Activated CD4-positive, alpha-beta T cell treated with anti-CD3 and anti-CD28 coated beads for 4 hours (primary cell): ENCODE measurements around the gene KRTAP4-5.
"Not testable (repeated sequence)": the region's sequence is repeated elsewhere in the genome, so short reads cannot be mapped to it uniquely, and the experiment has no call there.

Experiments used
- DNase-seq, 2 donors: peaks; one replicate each; pipeline ENCODE4 v3.0.0-alpha.2; 2020

The KRTAP4-5 gene

DNA sequence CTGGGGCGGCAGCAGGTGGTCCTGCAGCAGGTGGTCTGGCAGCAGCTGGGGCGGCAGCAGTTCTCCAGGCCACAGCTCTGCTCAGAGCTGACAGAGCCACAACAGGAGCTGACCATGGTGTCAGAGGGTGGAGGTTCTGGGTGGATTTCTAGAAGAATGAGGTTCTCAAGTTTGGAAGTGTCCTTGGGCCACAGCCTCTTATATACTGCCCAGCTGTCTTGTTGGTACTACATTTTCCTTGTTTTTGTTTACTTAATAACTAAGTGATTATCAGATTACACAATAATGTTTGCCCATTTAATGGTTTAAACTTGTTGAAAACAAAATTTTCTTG is at the start of gene KRTAP4-5:
KRTAP4-5 (minus strand) TSS at position 174 of the 334 bp plus-strand sequence; CDS start at position 116, 58 bp downstream.
- no peak for DNase-seq

DNA sequence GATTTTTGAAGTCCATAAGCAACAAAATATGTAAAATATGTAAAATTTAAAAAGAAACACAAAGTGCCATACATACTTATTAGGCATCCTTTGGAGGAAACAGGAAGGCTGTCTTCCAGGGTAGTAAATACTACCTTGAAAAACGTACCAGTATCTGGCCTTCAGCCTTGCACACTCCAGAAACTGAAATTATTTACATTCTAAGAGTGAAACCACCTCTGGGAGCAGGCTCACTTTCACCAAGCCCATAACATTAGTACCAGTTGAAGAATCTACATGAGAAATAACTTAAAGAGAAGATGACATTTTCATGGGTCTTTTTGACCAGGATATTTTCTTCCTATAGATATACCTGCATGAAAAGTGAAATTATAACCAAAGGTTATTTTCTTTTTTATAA is 46.4 kb upstream of the KRTAP4-5 start:
- no peak for DNase-seq

DNA sequence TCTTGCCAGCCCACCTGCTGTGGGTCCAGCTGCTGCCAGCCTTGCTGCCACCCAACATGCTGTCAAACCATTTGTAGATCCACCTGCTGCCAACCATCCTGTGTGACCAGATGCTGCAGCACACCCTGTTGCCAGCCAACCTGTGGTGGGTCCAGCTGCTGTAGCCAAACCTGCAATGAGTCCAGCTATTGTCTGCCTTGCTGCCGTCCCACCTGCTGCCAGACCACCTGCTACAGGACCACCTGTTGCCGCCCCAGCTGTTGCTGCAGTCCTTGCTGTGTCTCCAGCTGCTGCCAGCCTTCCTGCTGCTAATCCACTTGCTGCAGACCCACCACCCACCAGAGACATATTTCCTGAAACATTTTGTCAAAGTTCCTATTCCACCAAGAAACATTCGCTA is 40.7 kb upstream of the KRTAP4-5 start:
- DNase-seq: no peak

DNA sequence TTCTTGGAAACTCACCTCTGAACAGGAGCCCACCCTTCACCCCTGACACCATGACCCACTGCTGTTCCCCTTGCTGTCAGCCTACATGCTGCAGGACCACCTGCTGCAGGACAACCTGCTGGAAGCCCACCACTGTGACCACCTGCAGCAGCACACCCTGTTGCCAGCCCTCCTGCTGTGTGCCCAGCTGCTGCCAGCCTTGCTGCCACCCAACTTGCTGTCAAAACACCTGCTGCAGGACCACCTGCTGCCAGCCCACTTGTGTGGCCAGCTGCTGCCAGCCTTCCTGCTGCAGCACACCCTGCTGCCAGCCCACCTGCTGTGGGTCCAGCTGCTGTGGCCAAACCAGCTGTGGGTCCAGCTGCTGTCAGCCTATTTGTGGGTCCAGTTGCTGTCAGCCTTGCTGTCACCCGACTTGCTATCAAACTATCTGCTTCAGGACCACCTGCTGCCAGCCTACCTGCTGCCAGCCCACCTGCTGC is 40.3 kb upstream of the KRTAP4-5 start, which contains the start of gene KRTAP9-1:
KRTAP9-1 (plus strand) TSS at position 51 of the 482 bp plus-strand sequence; CDS start at position 51, 0 bp downstream.
- not testable (repeated sequence) for DNase-seq

DNA sequence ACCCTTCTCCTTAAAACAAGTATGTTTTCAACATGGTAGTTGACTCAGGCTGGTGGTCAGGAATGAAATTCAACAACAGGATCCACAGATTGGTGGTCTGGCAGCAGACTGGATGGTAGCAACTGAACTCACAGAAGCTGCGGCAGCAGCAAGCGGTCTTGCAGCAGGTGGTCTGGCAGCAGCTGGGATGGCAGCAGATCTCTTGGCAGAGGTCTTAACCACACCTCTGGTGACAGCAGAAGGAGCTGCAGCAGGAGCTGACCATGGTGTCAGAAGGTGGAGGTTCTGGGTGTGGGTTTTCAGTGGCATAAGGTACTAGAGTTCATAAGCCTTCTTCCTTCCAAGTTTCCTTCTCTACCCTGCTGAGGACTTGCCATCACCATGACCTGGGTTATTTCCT is 37.2 kb upstream of the KRTAP4-5 start:
- no peak for DNase-seq

DNA sequence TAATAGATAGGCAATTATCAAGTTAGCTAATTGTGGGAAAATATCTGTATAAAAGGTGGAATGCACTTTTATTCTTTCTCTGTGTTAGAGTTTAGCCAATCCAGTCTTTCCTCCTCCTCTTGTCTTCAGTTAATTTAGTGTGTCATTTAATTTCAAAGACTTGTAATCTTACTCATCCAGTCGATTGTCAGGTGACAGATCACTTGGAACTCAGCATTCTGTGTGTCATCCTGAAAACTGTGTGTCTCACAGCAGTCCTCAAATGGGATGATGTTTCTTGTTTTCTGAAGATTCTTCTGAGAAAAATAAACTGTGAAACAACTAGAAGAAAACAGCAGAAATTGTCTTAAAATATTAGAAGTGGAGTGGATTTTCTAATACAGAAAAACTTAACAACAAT is 35.4 kb upstream of the KRTAP4-5 start:
- DNase-seq: no peak

DNA sequence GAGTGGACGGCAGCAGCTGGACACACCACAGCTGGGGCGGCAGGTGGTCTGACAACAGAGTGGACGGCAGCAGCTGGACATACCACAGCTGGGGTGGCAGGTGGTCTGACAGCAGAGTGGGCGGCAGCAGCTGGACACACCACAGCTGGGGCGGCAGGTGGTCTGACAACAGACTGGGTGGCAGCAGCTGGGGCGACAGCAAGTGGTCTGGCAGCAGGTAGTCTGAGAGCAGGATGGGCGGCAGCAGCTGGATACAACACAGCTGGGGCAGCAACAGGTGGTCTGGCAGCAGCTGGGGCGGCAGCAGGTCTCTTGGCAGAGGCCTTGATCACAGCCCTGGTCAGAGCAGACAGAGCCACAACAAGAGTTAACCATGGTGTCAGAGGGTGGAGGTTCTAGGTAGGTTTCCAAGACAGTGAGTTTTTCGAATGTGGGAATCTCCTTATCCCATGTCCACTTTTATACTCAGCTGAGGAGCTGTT is 34.9 kb upstream of the KRTAP4-5 start, which contains the start of gene KRTAP4-1:
KRTAP4-1 (minus strand) TSS at position 432 of the 482 bp plus-strand sequence; CDS start at position 375, 57 bp downstream.
- DNase-seq: no peak

DNA sequence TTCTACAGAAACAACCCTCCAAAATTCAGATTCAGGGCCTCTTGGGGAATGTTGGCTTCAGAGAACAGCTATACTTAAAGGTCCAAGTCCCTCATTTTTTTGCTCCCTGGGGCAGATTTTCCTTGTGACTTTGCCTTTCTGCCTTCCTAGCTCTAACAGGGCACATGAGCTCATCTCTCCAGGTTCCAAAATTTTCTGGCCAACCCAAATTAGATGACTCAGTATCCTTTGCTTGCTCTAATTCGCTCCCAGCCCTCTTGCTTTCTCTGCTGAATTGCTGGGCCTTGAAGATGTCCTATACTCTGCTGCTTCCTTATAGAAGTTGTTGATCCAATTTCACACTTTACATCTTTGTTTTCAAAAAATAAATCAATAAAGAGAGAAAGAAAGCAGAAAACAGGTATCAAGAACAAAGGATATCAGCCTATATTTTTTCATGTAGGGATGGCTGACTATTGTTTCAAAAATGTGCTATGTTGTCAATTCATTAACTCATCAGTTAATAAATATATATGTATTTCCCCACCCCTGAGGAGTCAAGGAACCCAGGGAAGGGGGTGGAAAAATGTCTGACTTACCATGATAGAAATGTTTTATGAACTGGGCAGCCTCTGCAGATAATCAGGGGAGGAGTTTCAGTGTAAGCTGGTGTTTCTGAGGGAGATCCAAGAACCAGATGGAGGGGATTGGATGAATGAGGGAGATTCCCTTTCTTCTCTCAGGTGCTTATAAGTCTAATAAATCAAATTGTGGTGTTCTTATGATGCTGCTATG is 29.4 kb upstream of the KRTAP4-5 start:
- DNase-seq: no peak

DNA sequence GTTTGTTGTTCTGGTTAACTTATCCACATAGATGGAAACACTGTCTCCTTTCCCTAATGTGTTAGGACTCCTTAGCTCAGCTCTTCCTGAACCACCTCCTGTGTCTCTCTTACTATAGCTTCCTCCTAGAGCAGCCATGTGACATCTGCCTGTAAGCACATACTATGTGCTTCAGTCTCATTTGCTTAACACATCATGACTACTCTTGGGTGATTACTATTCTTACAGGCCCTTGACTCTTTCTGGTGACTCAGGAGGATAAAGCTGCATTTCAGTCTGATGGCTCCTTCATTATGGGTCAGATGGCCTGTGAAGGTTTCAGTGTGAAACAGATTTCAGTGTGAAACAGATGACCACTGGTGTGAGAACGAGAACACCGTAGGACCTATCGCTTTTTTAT is 28.7 kb upstream of the KRTAP4-5 start:
- no peak for DNase-seq

DNA sequence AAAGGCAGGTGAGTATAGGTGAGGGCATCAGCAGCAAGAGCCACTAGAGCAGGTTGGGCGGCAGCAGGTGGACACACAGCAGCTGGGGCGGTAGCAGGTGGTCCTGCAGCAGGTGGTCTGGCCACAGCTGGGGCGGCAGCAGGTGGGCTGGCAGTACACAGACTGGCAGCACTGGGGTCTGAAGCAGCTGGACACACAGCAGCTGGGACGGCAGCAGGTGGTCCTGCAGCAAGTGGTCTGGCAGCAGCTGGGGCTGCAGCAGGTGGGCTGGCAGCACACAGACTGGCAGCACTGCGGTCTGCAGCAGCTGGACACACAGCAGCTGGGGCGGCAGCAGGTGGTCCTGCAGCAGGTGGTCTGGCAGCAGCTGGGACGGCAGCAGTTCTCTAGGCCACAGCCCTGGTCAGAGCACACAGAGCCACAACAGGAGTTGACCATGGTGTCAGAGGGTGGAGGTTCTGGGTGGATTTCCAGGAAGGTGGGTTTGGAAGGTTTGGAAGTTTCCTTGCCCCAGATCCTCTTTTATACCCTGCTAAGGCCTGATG is 28.2 kb upstream of the KRTAP4-5 start, which contains the start of gene KRTAP4-2:
KRTAP4-2 (minus strand) TSS at position 495 of the 545 bp plus-strand sequence; CDS start at position 438, 57 bp downstream.
- DNase-seq: no peak

DNA sequence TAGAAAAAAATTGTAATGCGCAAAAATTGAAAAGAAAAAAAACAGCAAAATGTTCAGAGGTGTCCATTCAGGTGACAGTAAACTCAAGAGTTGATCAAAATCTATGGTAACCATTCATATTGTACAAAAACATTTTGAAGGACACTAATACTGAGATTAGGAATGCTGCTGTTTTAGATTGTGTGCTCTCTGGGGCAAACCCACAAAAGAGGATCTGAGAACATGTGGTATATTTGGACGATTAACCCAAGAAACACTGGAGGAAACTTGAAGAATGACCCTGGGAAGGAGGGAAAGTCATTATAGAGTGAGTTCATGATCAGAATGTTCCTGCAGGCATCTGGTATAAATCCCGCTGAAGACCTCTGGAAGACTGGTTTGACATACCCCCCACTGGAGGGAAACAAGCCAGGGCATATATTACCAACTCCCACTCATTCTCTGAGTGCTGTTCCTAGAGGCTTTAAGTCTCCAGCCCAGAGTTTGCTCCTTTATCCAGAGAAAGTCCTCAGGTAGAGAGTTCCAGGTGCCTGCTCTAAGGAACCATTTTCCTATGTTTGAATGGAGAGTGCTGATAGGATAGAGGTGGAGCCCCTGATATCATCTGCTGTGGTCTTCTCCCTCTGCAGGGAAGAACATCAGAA is 27.2 kb upstream of the KRTAP4-5 start:
- no peak for DNase-seq

DNA sequence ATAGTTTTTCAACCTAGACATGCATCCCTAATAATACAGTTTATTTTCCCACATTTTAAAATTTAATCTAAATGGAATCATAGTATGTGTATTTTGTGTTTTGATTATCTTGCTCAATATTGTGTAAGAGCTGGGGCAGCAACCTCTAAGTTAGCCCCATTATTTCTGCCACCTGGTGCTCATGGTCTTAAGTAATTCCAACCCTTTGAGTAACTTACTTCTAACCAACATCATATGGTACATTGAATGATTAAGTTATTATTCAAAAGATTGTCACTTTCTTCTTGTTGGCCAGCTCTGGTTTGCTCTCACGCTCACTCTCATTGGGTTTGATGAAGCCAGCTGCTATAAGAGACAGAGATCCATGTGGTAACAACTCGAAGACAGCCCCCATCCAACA is 22.3 kb upstream of the KRTAP4-5 start:
- no peak for DNase-seq

DNA sequence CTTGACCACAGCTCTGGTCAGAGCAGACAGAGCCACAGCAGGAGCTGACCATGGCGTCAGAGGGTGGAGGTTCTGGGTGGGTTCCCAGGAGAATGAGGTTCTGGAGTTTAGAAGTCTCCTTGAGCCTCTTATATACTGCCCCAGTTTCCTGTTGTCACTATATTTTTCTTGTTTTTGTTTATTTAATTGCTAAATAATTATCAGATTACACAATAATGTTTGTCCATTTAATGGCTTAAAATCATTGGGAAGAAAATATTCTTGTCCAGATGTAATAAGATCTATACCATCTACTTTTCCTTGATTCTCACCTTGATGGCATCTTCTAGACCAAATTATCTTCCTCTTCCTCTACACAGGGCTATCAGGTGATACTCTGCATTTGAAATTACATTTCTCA is 18.5 kb upstream of the KRTAP4-5 start, which contains the start of gene KRTAP4-3:
KRTAP4-3 (minus strand) TSS at position 101 of the 400 bp plus-strand sequence; CDS start at position 52, 49 bp downstream.
- no peak for DNase-seq

DNA sequence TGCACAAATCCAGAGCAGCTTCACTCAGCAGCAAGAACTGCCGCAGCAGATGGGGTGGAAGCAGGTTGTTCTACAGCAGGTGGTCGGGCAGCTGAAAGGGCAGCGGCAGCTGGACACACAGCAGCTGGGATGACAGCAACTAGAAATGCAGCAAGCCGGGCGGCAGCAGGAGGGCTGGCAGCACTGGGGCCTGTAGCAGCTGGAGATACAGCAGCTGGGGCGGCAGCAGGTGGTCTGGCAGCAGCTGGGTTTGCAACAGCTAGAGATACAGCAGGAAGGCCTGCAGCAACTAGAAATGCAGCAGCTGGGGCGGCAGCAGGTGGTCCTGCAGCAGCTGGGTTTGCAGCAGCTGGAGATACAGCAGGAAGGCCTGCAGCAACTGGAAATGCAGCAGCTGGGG is 17.9 kb upstream of the KRTAP4-5 start:
- no peak for DNase-seq

DNA sequence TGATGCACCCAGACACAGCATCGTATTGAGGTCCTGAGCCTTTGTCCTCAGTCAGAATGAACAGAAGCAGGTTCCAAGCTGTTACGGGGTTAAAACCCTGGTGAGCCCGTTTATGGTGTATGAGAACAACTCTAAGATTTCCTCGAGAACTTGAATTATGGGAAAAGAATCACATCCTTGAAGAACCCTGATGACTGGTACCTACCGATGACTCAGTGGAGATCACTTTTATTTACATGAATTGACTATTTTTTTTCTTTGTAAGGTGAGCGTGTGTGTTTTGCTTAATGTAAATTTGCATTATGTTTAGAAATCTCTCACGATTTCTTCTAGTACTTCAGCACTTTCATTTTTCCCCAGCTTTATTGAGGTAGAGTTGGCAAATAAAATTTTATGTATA is 14.2 kb upstream of the KRTAP4-5 start:
- no peak for DNase-seq

DNA sequence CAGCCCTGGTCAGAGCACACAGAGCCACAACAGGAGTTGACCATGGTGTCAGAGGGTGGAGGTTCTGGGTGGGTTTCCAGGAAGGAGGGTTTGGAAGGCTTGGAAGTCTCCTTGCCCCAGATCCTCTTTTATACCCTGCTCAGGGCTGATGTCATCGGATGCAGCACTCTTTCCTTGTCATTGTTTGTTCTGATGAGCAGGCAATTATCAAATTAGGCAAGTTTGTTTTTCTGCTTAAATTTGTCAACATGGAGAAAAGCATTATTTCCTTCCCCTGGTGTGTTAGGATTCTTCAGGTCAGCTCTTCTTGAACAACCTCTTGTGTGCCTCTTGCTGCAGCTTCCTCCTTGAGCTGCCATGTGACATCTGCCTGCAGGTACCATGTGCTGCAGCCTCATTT is 11.0 kb upstream of the KRTAP4-5 start, which contains the start of gene KRTAP4-4:
KRTAP4-4 (minus strand) TSS at position 101 of the 400 bp plus-strand sequence; CDS start at position 44, 57 bp downstream.
- DNase-seq: no peak

DNA sequence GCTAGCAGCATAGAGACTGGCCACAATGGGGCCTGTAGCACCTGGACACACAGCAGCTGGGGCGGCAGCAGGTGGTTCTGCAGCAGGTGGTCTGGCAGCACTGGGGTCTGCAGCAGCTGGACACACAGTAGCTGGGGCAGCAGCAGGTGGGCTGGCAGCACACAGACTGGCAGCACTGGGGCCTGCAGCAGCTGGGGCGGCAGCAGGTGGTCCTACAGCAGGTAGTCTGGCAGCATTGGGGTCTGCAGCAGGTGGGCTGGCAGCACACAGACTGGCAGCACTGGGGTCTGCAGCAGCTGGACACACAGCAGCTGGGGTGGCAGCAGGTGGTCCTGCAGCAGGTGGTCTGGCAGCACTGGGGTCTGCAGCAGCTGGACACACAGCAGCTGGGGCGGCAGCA is 10.6 kb upstream of the KRTAP4-5 start:
- not testable (repeated sequence) for DNase-seq

DNA sequence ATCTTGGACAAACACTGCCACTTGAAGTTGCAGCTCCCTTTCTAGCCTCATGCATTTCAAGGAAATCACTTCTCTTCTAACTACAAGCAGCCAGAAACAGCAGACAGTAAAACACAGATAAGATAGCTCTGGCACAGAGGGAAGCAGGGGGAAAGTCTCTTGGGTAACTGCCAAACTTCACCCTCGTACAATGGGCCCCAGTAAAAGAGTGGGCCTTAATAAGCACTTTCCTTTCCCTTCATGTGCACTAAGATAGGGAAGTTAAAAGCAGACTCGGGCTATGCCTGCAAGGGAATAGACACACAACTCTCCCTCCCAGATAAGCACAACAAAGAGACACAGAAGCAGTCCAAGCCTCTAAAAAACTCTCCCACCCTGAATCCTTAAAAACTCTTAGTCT is 4.2 kb upstream of the KRTAP4-5 start:
- no peak for DNase-seq

DNA sequence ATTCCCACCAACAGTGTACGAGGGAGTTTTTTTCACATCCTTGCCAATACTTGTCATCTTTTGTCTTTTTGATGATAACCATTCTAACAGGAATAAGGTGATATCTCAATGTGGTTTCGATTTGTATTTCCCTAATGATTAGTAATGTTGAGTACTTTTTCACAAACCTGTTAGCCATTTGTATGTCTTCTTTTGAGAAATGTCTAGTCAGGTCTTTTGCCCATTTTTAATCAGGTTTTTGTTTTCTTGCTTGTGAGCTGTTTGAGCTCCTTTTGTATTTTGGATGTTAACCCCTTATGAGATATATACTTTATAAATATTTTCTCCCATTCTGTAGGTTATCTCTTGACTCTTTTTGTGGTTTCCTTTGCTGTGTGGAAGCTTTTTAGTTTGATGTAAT is 1.9 kb upstream of the KRTAP4-5 start:
- no peak for DNase-seq

DNA sequence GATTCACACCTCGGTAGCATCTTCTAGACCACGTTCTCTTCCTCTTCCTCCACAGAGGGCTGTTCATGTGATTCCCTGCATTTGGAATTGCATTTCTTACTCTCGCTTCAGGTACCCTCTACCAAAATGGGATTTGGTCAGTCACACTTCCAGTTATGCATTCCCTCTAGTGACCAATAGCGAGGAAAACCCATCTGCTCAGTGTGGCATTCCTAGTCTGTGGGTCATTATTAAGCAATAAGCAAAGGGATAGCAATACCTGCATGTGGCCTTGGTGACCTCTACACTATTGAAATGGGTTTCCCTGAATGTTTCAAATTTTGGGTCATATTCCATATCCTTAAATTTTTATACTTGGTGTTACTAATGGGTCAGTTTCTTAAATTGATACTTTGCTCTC is 401 bp upstream of the KRTAP4-5 start:
- DNase-seq: no peak

DNA sequence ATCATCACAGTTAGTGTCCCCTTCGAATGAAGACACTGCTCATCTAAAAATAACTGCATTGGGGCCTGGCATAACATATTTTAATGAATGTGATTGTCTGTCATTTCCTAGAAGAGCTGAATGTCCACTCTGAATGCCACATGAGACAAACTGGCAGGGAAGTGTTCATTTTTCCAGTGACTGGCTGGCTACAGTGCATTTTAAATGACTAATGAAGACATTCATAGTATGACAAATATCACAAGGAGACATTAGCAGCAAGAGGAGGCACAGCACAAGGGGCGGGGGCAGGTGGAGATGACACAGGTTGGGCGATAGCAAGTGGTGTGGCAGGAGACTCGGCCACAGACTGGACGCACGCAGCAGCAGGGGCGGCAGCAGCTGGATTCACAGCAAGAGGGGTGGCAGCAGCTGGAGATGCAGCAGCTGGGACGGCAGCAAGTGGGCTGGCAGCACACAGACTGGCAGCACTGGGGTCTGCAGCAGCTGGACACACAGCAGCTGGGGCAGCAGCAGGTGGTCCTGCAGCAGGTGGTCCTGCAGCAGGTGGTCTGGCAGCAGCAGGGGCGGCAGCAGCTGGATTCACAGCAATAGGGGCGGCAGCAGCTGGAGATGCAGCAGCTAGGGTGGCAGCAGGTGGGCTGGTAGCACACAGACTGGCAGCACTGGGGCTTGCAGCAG is 514 bp downstream of the KRTAP4-5 start:
- not testable (repeated sequence) for DNase-seq

DNA sequence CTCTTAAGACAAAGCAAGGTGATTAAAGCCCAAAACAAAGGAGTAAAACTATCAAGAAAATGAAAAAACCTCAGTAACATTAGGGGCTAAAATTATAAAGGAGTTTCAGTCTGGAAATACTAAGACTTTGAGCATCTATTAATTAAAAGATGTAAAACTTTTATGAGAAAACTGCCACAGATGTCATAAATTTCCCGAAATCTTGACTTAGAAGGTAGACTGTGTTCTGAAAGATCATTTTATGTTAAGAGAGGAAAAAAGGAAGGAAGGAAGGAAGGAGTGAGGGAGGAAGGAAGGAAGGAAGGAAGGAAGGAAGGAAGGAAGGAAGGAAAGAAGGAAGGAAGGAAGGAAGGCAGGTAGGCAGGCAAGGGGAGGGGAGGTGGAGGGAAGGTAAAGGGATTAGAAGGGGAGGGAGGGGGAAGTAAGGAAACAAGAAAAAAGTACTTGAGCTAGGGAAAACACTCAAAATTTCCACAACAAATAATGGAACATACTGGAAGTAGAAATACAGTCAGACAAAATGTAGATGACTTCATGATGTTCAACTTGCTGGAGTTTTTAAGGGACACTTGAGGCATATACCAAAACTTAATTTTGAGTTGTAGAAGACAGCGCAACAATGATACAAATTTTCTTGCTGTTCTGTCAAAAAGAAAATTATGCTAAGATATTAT is 2.0 kb downstream of the KRTAP4-5 start:
- DNase-seq: no peak
